Body of pancreas (tissue), 4 donors: Measurements from ENCODE around the gene GPR35. TPM values are rescaled to one million over a fixed set of nuclear protein-coding genes. Genes with fewer than 3 reads are reported as not detected.

Experiments used
- ATAC-seq: fragments of 150-250 bp; one replicate; pipeline ENCODE4 v1.9.1; 2016
- DNase-seq, 4 donors: peaks; one replicate each; pipeline ENCODE4 v3.0.0-alpha.2; 2019
- H3K27ac ChIP-seq, 4 donors: fragments of 200-600 bp; sonication (generic); 1 replicate in 3 of 4; 2 replicates in 1 of 4; pipeline versions ENCODE4 v1.5.1 to v1.6.1; 2016 to 2019; ENCODE audit warnings: mild to moderate bottlenecking in 1 of 4, mixed read lengths in 1 of 4, moderate library complexity in 1 of 4
- H3K27me3 ChIP-seq, 2 donors: fragments of 200-600 bp; sonication (generic); one replicate each; pipeline ENCODE4 v1.6.0; 2016; ENCODE audit warnings: mild to moderate bottlenecking in 1 of 2
- H3K36me3 ChIP-seq, 2 donors: fragments of 200-600 bp; sonication (generic); replicated peaks in 1 of 2; 2 replicates each; pipeline ENCODE4 v1.5.1; 2016; ENCODE audit warnings: low read depth in 2 of 2; ENCODE audit not compliant: insufficient read depth in 1 of 2
- H3K4me1 ChIP-seq: fragments of 200-600 bp; sonication (generic); one replicate; pipeline ENCODE4 v1.6.0; 2016
- H3K4me3 ChIP-seq, 2 donors: fragments of 200-600 bp; sonication (generic); 1 replicate in 1 of 2; 2 replicates in 1 of 2; pipeline ENCODE4 v1.5.1; 2016 to 2019
- H3K9me3 ChIP-seq, 3 donors: fragments of 200-600 bp; sonication (generic); 1 replicate in 2 of 3; 2 replicates in 1 of 3; pipeline ENCODE4 v1.5.1; 2016
- CTCF ChIP-seq, 7 experiments: fragments of 450-650 bp in 4 of 7; fragments of 200-600 bp in 3 of 7; sonication (generic) in 3 of 7; IDR thresholded peaks; one replicate each; pipeline ENCODE4 v1.5.1; 2016 to 2019; ENCODE audit warnings: antibody characterized with exemption in 7 of 7
- POLR2A ChIP-seq, 3 donors: fragments of 450-650 bp; IDR thresholded peaks; one replicate each; pipeline ENCODE4 v1.6.1; 2016; ENCODE audit warnings: antibody characterized with exemption in 3 of 3, mild to moderate bottlenecking in 2 of 3
- WGBS, 2 donors: methylation state at CpG; one replicate each; pipeline ENCODE4 v1.1.5; 2017; 5-methylcytosine and 5-hydroxymethylcytosine counted together
- intact Hi-C: fragments of 100-400 bp; cut with DNase I; formaldehyde crosslinking; loops from one replicate; pipeline ENCODE4 v1.15.1; 2023
- total RNA-seq, 2 donors: library from RNA; depleted of rRNA; stranded (reverse); fragments of >200 nt; gene quantifications; one replicate each; pipeline ENCODE4 v1.1.0, GENCODE V29; 2016

GPR35 gene
- total RNA-seq, 2 donors from 2014 or later, result 0.33 to 3.4 TPM

- Histone ChIP-seq H3K27me3 (no peaks in the 10 kb centered on the region), H3K4me1 (no peaks in the 10 kb centered on the region), H3K4me3 (no peak overlapping the region), H3K27ac (no peak overlapping the region), H3K36me3 (no peaks in the 10 kb centered on the region), H3K9me3 (no peaks in the 10 kb centered on the region)
- WGBS, 2 donors, result 72 to 82% methylated on average over 3 to 11 of the region's 11 CpGs
- peak in 1 of 4 donors; percentile 7 for DNase-seq
- no peak for TF ChIP-seq POLR2A (IDR thresholded peaks at IDR 0.05)
- no peak for TF ChIP-seq CTCF (IDR thresholded peaks at IDR 0.05)
- no peak for ATAC-seq
- intact Hi-C loops, result no loop called here
Measured at GRCh38 chr2:240631548-240632305, 6.4 kb downstream of the GPR35 start.

DNA sequence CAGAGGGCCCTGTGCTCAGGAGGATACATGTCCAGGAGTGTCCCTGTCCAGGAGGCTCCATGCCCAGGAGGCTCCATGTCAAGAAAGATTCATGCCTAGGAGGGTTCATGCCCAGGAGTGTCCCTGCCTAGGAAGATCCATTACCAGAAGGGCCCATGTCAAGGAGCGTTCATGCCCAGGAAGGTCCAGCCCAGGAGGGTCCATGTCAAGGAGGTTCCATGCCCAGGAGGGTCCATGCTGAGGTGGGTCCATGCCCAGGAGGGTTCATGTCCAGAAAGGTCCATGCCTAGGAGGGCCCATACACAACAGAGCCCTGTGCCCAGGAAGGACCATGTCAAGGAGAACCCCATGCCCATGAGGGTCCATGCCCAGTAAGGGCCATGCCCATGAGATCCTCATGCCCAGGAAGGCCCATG, 7.0 kb downstream of the GPR35 start:
- intact Hi-C loops, result no loop called here

GRCh38 chr2:240635121-240635997, 10.1 kb downstream of the GPR35 start:
- ATAC-seq (no peak), DNase-seq (peak in 1 of 4 donors; percentile 8)
- intact Hi-C loops, result no loop called here

More for the DNA sequence above, 7.0 kb downstream of the GPR35 start:
- ATAC-seq, result no peak
- Histone ChIP-seq H3K36me3 (no peaks in the 10 kb centered on the region), H3K9me3 (no peaks in the 10 kb centered on the region), H3K4me1 (no peaks in the 10 kb centered on the region), H3K27ac (no peak overlapping the region), H3K4me3 (no peak overlapping the region), H3K27me3 (no peaks in the 10 kb centered on the region)
- DNase-seq, result peak in 1 of 4 donors; percentile 5
- TF ChIP-seq CTCF (IDR thresholded peaks at IDR 0.05) (no peak), POLR2A (IDR thresholded peaks at IDR 0.05) (no peak)
- 100% methylated on average over 1 of the region's 1 CpG; no CpG with 5 or more reads in 1 of the 2 donors for WGBS, 2 donors

GRCh38 chr2:240635998-240636547, 10.8 kb downstream of the GPR35 start:
- WGBS, 2 donors, result 69 to 70% methylated on average over 3 of the region's 3 CpGs
- Histone ChIP-seq H3K4me1 (no peaks in the 10 kb centered on the region), H3K4me3 (no peak overlapping the region), H3K36me3 (no peaks in the 10 kb centered on the region), H3K27me3 (no peaks in the 10 kb centered on the region), H3K27ac (no peak overlapping the region), H3K9me3 (no peaks in the 10 kb centered on the region)
- no peak for TF ChIP-seq POLR2A (IDR thresholded peaks at IDR 0.05)
- TF ChIP-seq CTCF (IDR thresholded peaks at IDR 0.05), result no peak
- intact Hi-C loops, result no loop called here
- DNase-seq (no peak), ATAC-seq (no peak)

More at GRCh38 chr2:240635121-240635997, 10.1 kb downstream of the GPR35 start:
- no peaks in the 10 kb centered on the region for H3K36me3 ChIP-seq
- no peaks in the 10 kb centered on the region for H3K27me3 ChIP-seq
- WGBS, 2 donors, result 50 to 76% methylated on average over 1 to 6 of the region's 6 CpGs
- TF ChIP-seq CTCF (IDR thresholded peaks at IDR 0.05), result no peak
- no peak for TF ChIP-seq POLR2A (IDR thresholded peaks at IDR 0.05)
- H3K9me3 ChIP-seq, result no peaks in the 10 kb centered on the region
- no peaks in the 10 kb centered on the region for H3K4me1 ChIP-seq
- no peak overlapping the region for H3K4me3 ChIP-seq
- H3K27ac ChIP-seq, result no peak overlapping the region
